K562 (cell line): ENCODE results near the gene MACF1. TPM values are rescaled to one million over a fixed set of nuclear protein-coding genes. Genes with fewer than 3 reads are reported as not detected.

Source experiments
- ATAC-seq: fragments of 200-7000 bp; cut with Tn5 transposase; 3 replicates; pipeline ENCODE4 v1.9.1; 2020; ENCODE audit warnings: moderate library complexity
- BruUV-seq: library from RNA; stranded (reverse); fragments of 400-500 nt; replicated peaks from 2 replicates; lab custom pipeline; 2021; lab: Mats Ljungman, UMichigan
- CTCF ChIA-PET: fragments of 300-600 bp; formaldehyde crosslinking; extraction: SDS; loops from one replicate; lab custom pipeline; 2021; ENCODE audit warnings: low intra/inter-chr PET ratio; lab: Yijun Ruan, JAX
- POLR2A ChIA-PET: fragments of 300-600, 350-650 bp; sonication (Branson Sonifier 250); formaldehyde crosslinking; extraction: SDS; loops from one replicate; lab custom pipeline; 2021; ENCODE audit warnings: antibody characterized with exemption, inconsistent platforms; lab: Yijun Ruan, JAX
- DNase-seq, 4 experiments: peaks; one replicate each; pipeline versions ENCODE4 v3.0.0 to v3.0.0-alpha.2; 2011 to 2018; ENCODE audit warnings: low spot score in 3 of 4, mixed read lengths in 3 of 4; ENCODE audit errors: extremely low read depth in 1 of 4
- FAIRE-seq: peaks from 2 replicates; lab custom pipeline; 2011; peaks lifted over from hg19 to GRCh38; lab: Jason Lieb, UNC
- H2AFZ ChIP-seq: 2 replicates; pipeline ENCODE4 v1.6.0; 2011; ENCODE audit warnings: low read depth, low read length, control low read depth, inconsistent platforms
- H3K27ac ChIP-seq: fragments of 200-600 bp; 3 replicates; pipeline ENCODE4 v1.8.0; 2011; ENCODE audit warnings: low read depth, mild to moderate bottlenecking, control low read depth, inconsistent platforms, low read length, moderate library complexity, mixed read lengths; ENCODE audit errors: extremely low read depth
- H3K27me3 ChIP-seq, 2 experiments: fragments of 300-600 bp in 1 of 2; 2 replicates in 1 of 2; 3 replicates in 1 of 2; pipeline versions ENCODE4 v1.6.0 to v1.8.0; 2011; ENCODE audit warnings: inconsistent platforms in 2 of 2, low read length in 2 of 2, mild to moderate bottlenecking in 1 of 2, mixed read lengths in 1 of 2, moderate library complexity in 1 of 2; ENCODE audit not compliant: control insufficient read depth in 2 of 2, insufficient read depth in 2 of 2
- H3K36me3 ChIP-seq: fragments of 300-600 bp; 3 replicates; pipeline ENCODE4 v1.8.0; 2011; ENCODE audit warnings: mild to moderate bottlenecking, low read length, inconsistent platforms; ENCODE audit not compliant: control insufficient read depth, insufficient read depth
- H3K4me1 ChIP-seq, 2 experiments: fragments of 200-600 bp in 1 of 2; replicated peaks in 1 of 2; 2 replicates in 1 of 2; 3 replicates in 1 of 2; pipeline versions ENCODE4 v1.5.1 to v1.8.0; 2011; ENCODE audit warnings: inconsistent platforms in 2 of 2, low read length in 2 of 2, mild to moderate bottlenecking in 1 of 2, mixed read lengths in 1 of 2, moderate library complexity in 1 of 2; ENCODE audit not compliant: control insufficient read depth in 2 of 2, insufficient read depth in 2 of 2
- H3K4me2 ChIP-seq: 2 replicates; pipeline ENCODE4 v1.6.1; 2011; ENCODE audit warnings: low read length, control low read depth, inconsistent platforms, mixed read lengths; ENCODE audit not compliant: insufficient read depth
- H3K4me3 ChIP-seq: fragments of 200-600 bp; sonication (generic), shearing (Covaris generic); 2 replicates; pipeline ENCODE4 v1.5.1; 2016; ENCODE audit warnings: control low read depth, inconsistent platforms
- H3K79me2 ChIP-seq: fragments of 200-600 bp; 3 replicates; pipeline ENCODE4 v1.8.0; 2011; ENCODE audit warnings: low read length, inconsistent platforms; ENCODE audit not compliant: control insufficient read depth, insufficient read depth
- H3K9ac ChIP-seq, 2 experiments: 2 replicates each; pipeline versions ENCODE4 v1.6.0 to v1.6.1; 2011; ENCODE audit warnings: low read depth in 2 of 2, low read length in 2 of 2, control low read depth in 1 of 2, inconsistent platforms in 1 of 2, mild to moderate bottlenecking in 1 of 2, mixed read lengths in 1 of 2; ENCODE audit not compliant: insufficient read depth in 1 of 2
- H3K9me1 ChIP-seq: one replicate; pipeline ENCODE4 v1.6.0; 2011; ENCODE audit warnings: inconsistent platforms, mild to moderate bottlenecking, low read length, moderate library complexity; ENCODE audit not compliant: control insufficient read depth, insufficient read depth
- H3K9me3 ChIP-seq: replicated peaks from 2 replicates; pipeline ENCODE4 v1.5.1; 2011; ENCODE audit warnings: low read depth, low read length, inconsistent platforms; ENCODE audit not compliant: control insufficient read depth, insufficient read depth
- H4K20me1 ChIP-seq: replicated peaks from 2 replicates; pipeline ENCODE4 v1.6.1; 2011; ENCODE audit warnings: low read length, inconsistent platforms, mixed read lengths; ENCODE audit not compliant: control insufficient read depth, insufficient read depth
- BCOR ChIP-seq: fragments of 450-650 bp; IDR thresholded peaks from 2 replicates; pipeline ENCODE4 v1.6.1; 2016
- BDP1 ChIP-seq: IDR thresholded peaks from 3 replicates; pipeline ENCODE4 v1.6.1; 2011; ENCODE audit not compliant: insufficient read length, insufficient read depth
- DPF2 ChIP-seq: fragments of 450-650 bp; IDR thresholded peaks from 2 replicates; pipeline ENCODE4 v1.6.1; 2016
- GTF2F1 ChIP-seq: IDR thresholded peaks from 2 replicates; pipeline ENCODE4 v1.6.1; 2011; ENCODE audit warnings: low read depth, low read length, improper control_type of control experiment
- HDAC6 ChIP-seq: IDR thresholded peaks from 2 replicates; pipeline ENCODE4 v1.6.1; 2012; ENCODE audit warnings: low read depth, mild to moderate bottlenecking, control low read depth, inconsistent platforms, low read length, moderate library complexity
- HIVEP1 ChIP-seq: fragments of 250-450 bp; sonication (Bioruptor Pico); IDR thresholded peaks from 2 replicates; pipeline ENCODE4 v1.4.0; 2020; ENCODE audit warnings: mild to moderate bottlenecking
- HMGN3 ChIP-seq: IDR thresholded peaks from 2 replicates; pipeline ENCODE4 v1.6.1; 2011; ENCODE audit warnings: borderline replicate concordance, low read depth, mild to moderate bottlenecking, mixed read lengths, low read length; ENCODE audit not compliant: insufficient read length; ENCODE audit errors: extremely low read depth
- MTA2 ChIP-seq: fragments of 450-650 bp; IDR thresholded peaks from 2 replicates; pipeline ENCODE4 v1.6.1; 2016; ENCODE audit warnings: low read depth
- NCOA1 ChIP-seq: fragments of 450-650 bp; IDR thresholded peaks from 2 replicates; pipeline ENCODE4 v1.6.1; 2016; ENCODE audit warnings: low read depth
- NR2F6 ChIP-seq: fragments of 450-650 bp; formaldehyde crosslinking; IDR thresholded peaks from 2 replicates; pipeline ENCODE4 v1.4.0; 2020; ENCODE audit warnings: mild to moderate bottlenecking
- PATZ1 ChIP-seq: fragments of 250-450 bp; sonication (Bioruptor Pico); IDR thresholded peaks from 2 replicates; pipeline ENCODE4 v1.5.0; 2020; ENCODE audit warnings: mild to moderate bottlenecking, borderline replicate concordance
- PPARD ChIP-seq: fragments of 250-450 bp; sonication (Bioruptor Pico); IDR thresholded peaks from 2 replicates; pipeline ENCODE4 v1.8.0; 2022; ENCODE audit warnings: inconsistent platforms, mild to moderate bottlenecking, moderate library complexity
- TFE3 ChIP-seq: fragments of 450-650 bp; formaldehyde crosslinking; IDR thresholded peaks from 2 replicates; pipeline ENCODE4 v1.4.0; 2020; ENCODE audit warnings: mild to moderate bottlenecking, mixed read lengths
- XRCC3 ChIP-seq: fragments of 450-650 bp; IDR thresholded peaks from 2 replicates; pipeline ENCODE4 v1.6.1; 2017; ENCODE audit warnings: mild to moderate bottlenecking, moderate library complexity
- ZEB2 ChIP-seq: fragments of 450-650 bp; IDR thresholded peaks from 2 replicates; pipeline ENCODE4 v1.6.1; 2016
- ZNF274 ChIP-seq: IDR thresholded peaks from 2 replicates; pipeline ENCODE4 v1.6.1; 2011; ENCODE audit warnings: low read depth, mild to moderate bottlenecking, low read length, moderate library complexity, borderline replicate concordance
- ZNF644 ChIP-seq: fragments of 200-800 bp; sonication (Bioruptor generic); IDR thresholded peaks from 2 replicates; pipeline ENCODE4 v1.6.1; 2016; ENCODE audit warnings: low read depth, missing genetic modification characterization, missing compliant biosample characterization
- WGBS: fragments of 100-300 bp; shearing (Covaris generic); methylation state at CpG from one replicate; pipeline ENCODE4 v1.1.6; 2016; ENCODE audit warnings: low coverage, mixed read lengths; ENCODE audit not compliant: insufficient coverage; ENCODE audit errors: missing lambda C conversion rate; 5-methylcytosine and 5-hydroxymethylcytosine counted together
- in situ Hi-C: fragments of 300-500 bp; cut with MboI; formaldehyde crosslinking; loops from 4 replicates; pipeline ENCODE4 v1.15.0; 2018; ENCODE audit warnings: inconsistent platforms, mixed read lengths
- intact Hi-C: fragments of 100-400 bp; cut with micrococcal nuclease; formaldehyde crosslinking; loops from 2 replicates; pipeline ENCODE4 v1.14.2; 2022
- polyA plus RNA-seq, 8 experiments: library from polyadenylated mRNA; depleted of rRNA in 4 of 8; stranded (reverse) in 5 of 8; unstranded in 3 of 8; fragments of >200 nt; fragmentation: Nextera tagmentation in 2 of 8; fragmentation: Illumina TruSeq in 1 of 8; extraction: Ambion mirVana in 2 of 8; extraction: Trizol in 1 of 8; gene quantifications; 2 replicates each; pipeline versions ENCODE4 v1.2.1 to v1.2.3, GENCODE V29; 2011 to 2014; ENCODE audit warnings: inconsistent platforms in 1 of 8, missing spikeins in 1 of 8
- total RNA-seq, 7 experiments: library from RNA; depleted of rRNA in 6 of 7; stranded (reverse); fragments of >200 nt in 6 of 7; fragmentation: Illumina TruSeq in 2 of 7; extraction: Trizol in 2 of 7; gene quantifications; 2 replicates each; pipeline versions ENCODE4 v1.2.1 to v1.2.3, GENCODE V29; 2011 to 2021; ENCODE audit warnings: low replicate concordance in 1 of 7
- TF ChIP-seq, protein P1 (sequence below): fragments of 250-450 bp; sonication (Bioruptor Pico); IDR thresholded peaks from 2 replicates; pipeline ENCODE4 v1.5.0; 2021

MACF1 gene
- total and polyA plus RNA-seq, 9 of the 15 experiments (the other 6 are each of a cell fraction or from before 2014, with no cell fraction given) = 13.2 to 232 (median 112) TPM

DNA sequence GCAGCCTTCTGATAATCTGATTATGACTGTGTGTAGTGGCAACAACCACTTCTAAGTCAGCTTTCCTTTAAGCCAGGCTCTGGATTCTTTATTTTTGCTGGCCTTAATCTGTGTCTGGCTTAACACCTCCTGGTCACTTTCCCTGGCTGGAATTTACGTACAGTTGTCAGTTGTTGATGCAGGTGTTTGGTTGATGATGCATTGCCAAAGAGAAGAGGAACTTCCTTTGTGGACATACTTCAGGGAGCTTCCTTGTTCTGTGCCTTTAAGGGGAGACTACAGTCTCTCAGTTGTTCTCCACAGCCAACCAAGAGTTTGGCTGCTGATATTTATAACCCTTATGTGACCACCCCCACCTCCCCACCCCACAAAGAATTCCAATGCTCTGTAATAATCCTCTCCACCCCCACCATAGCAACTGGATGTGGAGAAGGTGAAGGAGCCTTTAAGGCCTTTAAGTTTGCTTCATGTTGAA is 190.9 kb downstream of the MACF1 start (continued):
- TF ChIP-seq PPARD (CRISPR knock-in tag) = no peak

GRCh38 chr1:39396671-39397070 is 192.2 kb downstream of the MACF1 start:
- FAIRE-seq (no peak), DNase-seq (no peak)
- TF ChIP-seq ZNF644 (tag) = no peak
- TF ChIP-seq NCOA1 = no peak
- no peak for TF ChIP-seq BCOR
- no peak for TF ChIP-seq ZNF274
- TF ChIP-seq, protein P1, sequence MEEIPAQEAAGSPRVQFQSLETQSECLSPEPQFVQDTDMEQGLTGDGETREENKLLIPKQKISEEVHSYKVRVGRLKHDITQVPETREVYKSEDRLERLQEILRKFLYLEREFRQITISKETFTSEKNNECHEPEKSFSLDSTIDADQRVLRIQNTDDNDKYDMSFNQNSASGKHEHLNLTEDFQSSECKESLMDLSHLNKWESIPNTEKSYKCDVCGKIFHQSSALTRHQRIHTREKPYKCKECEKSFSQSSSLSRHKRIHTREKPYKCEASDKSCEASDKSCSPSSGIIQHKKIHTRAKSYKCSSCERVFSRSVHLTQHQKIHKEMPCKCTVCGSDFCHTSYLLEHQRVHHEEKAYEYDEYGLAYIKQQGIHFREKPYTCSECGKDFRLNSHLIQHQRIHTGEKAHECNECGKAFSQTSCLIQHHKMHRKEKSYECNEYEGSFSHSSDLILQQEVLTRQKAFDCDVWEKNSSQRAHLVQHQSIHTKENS = no peak
- no peak for TF ChIP-seq HDAC6
- no peak for TF ChIP-seq XRCC3
- TF ChIP-seq TFE3 (CRISPR knock-in tag) = no peak
- TF ChIP-seq MTA2 = no peak
- no peak for TF ChIP-seq PATZ1 (CRISPR knock-in tag)
- no peak for TF ChIP-seq DPF2
- TF ChIP-seq NR2F6 (CRISPR knock-in tag) = no peak
- TF ChIP-seq BDP1 = no peak
- no peak for TF ChIP-seq ZEB2
- no peak for TF ChIP-seq GTF2F1
- no peak for TF ChIP-seq HIVEP1
- TF ChIP-seq HMGN3 = no peak

More at GRCh38 chr1:39396671-39397070, 192.2 kb downstream of the MACF1 start:
- Histone ChIP-seq H3K4me3 (no peak overlapping the region), H3K27ac (no peak overlapping the region), H3K27me3 (no peaks in the 10 kb centered on the region), H3K9me3 (no peaks in the 10 kb centered on the region), H3K9ac (no peak overlapping the region), H3K9me1 (peaks cover 3% of the 10 kb centered on the region), H4K20me1 (no peaks in the 10 kb centered on the region), H2AFZ (no peak overlapping the region), H3K4me2 (no peak overlapping the region), H3K4me1 (peaks cover 23 to 62% of the 10 kb centered on the region in 2 experiments), H3K36me3 (peaks cover 13% of the 10 kb centered on the region; the same call in 1 of the 3 replicates), H3K79me2 (peaks cover 62% of the 10 kb centered on the region)
- POLR2A ChIA-PET = interaction anchor here (1.8 to 6.2 kb wide), 2 partner anchors 9 to 14 kb away, joined by 7 to 42 read pairs; no protein-coding TSS in a partner anchor
- intact Hi-C loops (no loop called here), in situ Hi-C loops (no loop called here)
- WGBS = 43% methylated on average over 5 of the region's 5 CpGs
- CTCF ChIA-PET = no interaction called here
- BruUV-seq = no TSS peak
- no peak for ATAC-seq
